ENCODE results near the gene SCGB1D4.
"Not testable (repeated sequence)": the region's sequence is repeated elsewhere in the genome, so short reads cannot be mapped to it uniquely, and the experiment has no call there.

SCGB1D4 gene

GRCh38 chr11:62298975-62299374 lies at the start of gene SCGB1D4:
TSS of gene SCGB1D4 (minus strand) at chr11:62299075. CDS start at chr11:62299010, 65 bp downstream.
- TF ChIP-seq CTCF (conservative IDR thresholded peaks at IDR 0.05; ENCODE audit: low read depth, low read length) = no peak
- H3K4me3 ChIP-seq (ENCODE audit: low read length) = no peak within 1 kb of the TSS
- no peak for DNase-seq (ENCODE audit: low read depth)

GRCh38 chr11:62345861-62346260 lies 47.0 kb upstream of the SCGB1D4 start:
- DNase-seq (ENCODE audit: low read depth) = no peak
- H3K4me3 ChIP-seq (ENCODE audit: low read length) = no peak overlapping the region
- no peak for TF ChIP-seq CTCF (conservative IDR thresholded peaks at IDR 0.05; ENCODE audit: low read depth, low read length)

GRCh38 chr11:62344210-62344609 lies 45.3 kb upstream of the SCGB1D4 start:
- no peak overlapping the region for H3K4me3 ChIP-seq (ENCODE audit: low read length)
- TF ChIP-seq CTCF (conservative IDR thresholded peaks at IDR 0.05; ENCODE audit: low read depth, low read length) = no peak
- DNase-seq (ENCODE audit: low read depth) = no peak

GRCh38 chr11:62343646-62344190 lies 44.8 kb upstream of the SCGB1D4 start:
- not testable (repeated sequence) for DNase-seq (ENCODE audit: low read depth); H3K4me3 ChIP-seq (ENCODE audit: low read length)

GRCh38 chr11:62341588-62341987 lies 42.7 kb upstream of the SCGB1D4 start:
- H3K4me3 ChIP-seq (ENCODE audit: low read length) = no peak overlapping the region
- TF ChIP-seq CTCF (conservative IDR thresholded peaks at IDR 0.05; ENCODE audit: low read depth, low read length) = no peak
- DNase-seq (ENCODE audit: low read depth) = no peak

- no peak overlapping the region for H3K4me3 ChIP-seq (ENCODE audit: low read length)
- TF ChIP-seq CTCF (conservative IDR thresholded peaks at IDR 0.05; ENCODE audit: low read depth, low read length) = peak; percentile 86
- DNase-seq (ENCODE audit: low read depth) = peak; percentile 18
Observed at GRCh38 chr11:62340269-62340901, 41.5 kb upstream of the SCGB1D4 start.

- TF ChIP-seq CTCF (conservative IDR thresholded peaks at IDR 0.05; ENCODE audit: low read depth, low read length) = no peak
- no peak for DNase-seq (ENCODE audit: low read depth)
- peak overlapping the region; percentile 76 for H3K4me3 ChIP-seq (ENCODE audit: low read length)
Observed at GRCh38 chr11:62338218-62338617, 39.3 kb upstream of the SCGB1D4 start.
